Fibroblast of lung (primary cell): ENCODE measurements around the gene FRMD4A. TPM values are rescaled to one million over a fixed set of nuclear protein-coding genes. Genes with fewer than 3 reads are reported as not detected.

Experiments
- DNase-seq, 2 donors: peaks; one replicate each; pipeline versions ENCODE4 v3.0.0 to v3.0.0-alpha.2; 2010; ENCODE audit warnings: low read depth in 2 of 2
- H2AFZ ChIP-seq: 2 replicates; pipeline ENCODE4 v1.5.1; 2012; ENCODE audit warnings: low read length, control low read depth, inconsistent platforms
- H3K27ac ChIP-seq: 2 replicates; pipeline ENCODE4 v1.5.1; 2011; ENCODE audit warnings: low read length, control low read depth; ENCODE audit not compliant: insufficient read depth
- H3K27me3 ChIP-seq: 2 replicates; pipeline ENCODE4 v1.5.1; 2011; ENCODE audit warnings: mild to moderate bottlenecking, low read length; ENCODE audit not compliant: control insufficient read depth, insufficient read depth
- H3K36me3 ChIP-seq: 2 replicates; pipeline ENCODE4 v1.5.1; 2011; ENCODE audit warnings: low read length; ENCODE audit not compliant: control insufficient read depth, insufficient read depth
- H3K4me1 ChIP-seq: 2 replicates; pipeline ENCODE4 v1.5.1; 2011; ENCODE audit warnings: low read length; ENCODE audit not compliant: control insufficient read depth, insufficient read depth; ENCODE audit errors: extremely low read depth
- H3K4me2 ChIP-seq: 2 replicates; pipeline ENCODE4 v1.5.1; 2011; ENCODE audit warnings: low read length, control low read depth; ENCODE audit not compliant: insufficient read depth; ENCODE audit errors: extremely low read depth
- H3K4me3 ChIP-seq, 4 experiments: fragments of 200-600 bp in 1 of 4; sonication (generic) in 1 of 4; replicated peaks in 1 of 4; 2 replicates each; pipeline ENCODE4 v1.5.1; 2011 to 2016; ENCODE audit warnings: low read length in 4 of 4, low read depth in 3 of 4, mild to moderate bottlenecking in 3 of 4, control low read depth in 2 of 4, inconsistent platforms in 1 of 4, mixed read lengths in 1 of 4; ENCODE audit not compliant: insufficient read depth in 1 of 4; ENCODE audit errors: control extremely low read depth in 1 of 4
- H3K79me2 ChIP-seq: 2 replicates; pipeline ENCODE4 v1.5.1; 2012; ENCODE audit warnings: mild to moderate bottlenecking, low read length, inconsistent platforms; ENCODE audit not compliant: control insufficient read depth, insufficient read depth
- H3K9ac ChIP-seq: 2 replicates; pipeline ENCODE4 v1.5.1; 2011; ENCODE audit warnings: mild to moderate bottlenecking, low read length, control low read depth; ENCODE audit not compliant: insufficient read depth
- H3K9me3 ChIP-seq: 2 replicates; pipeline ENCODE4 v1.5.1; 2012; ENCODE audit warnings: low read depth, low read length; ENCODE audit not compliant: control insufficient read depth, insufficient read depth
- H4K20me1 ChIP-seq: 2 replicates; pipeline ENCODE4 v1.5.1; 2011; ENCODE audit warnings: low read length; ENCODE audit not compliant: control insufficient read depth, insufficient read depth; ENCODE audit errors: extremely low read depth
- CTCF ChIP-seq, 2 donors: IDR thresholded peaks in 1 of 2; conservative IDR thresholded peaks in 1 of 2; 1 replicate in 1 of 2; 2 replicates in 1 of 2; pipeline ENCODE4 v1.5.1; 2011 to 2012; ENCODE audit warnings: low read length in 2 of 2, control low read depth in 1 of 2, inconsistent platforms in 1 of 2, low read depth in 1 of 2, mild to moderate bottlenecking in 1 of 2
- EZH2 ChIP-seq: IDR thresholded peaks from 2 replicates; pipeline ENCODE4 v1.5.1; 2012; ENCODE audit warnings: low read length, control low read depth, mild to moderate bottlenecking; ENCODE audit errors: missing control alignments
- polyA plus RNA-seq, 2 donors: library from polyadenylated mRNA; depleted of rRNA in 1 of 2; stranded (reverse) in 1 of 2; unstranded in 1 of 2; fragments of >200 nt; gene quantifications; 2 replicates each; pipeline ENCODE4 v1.2.1, GENCODE V29; 2011 to 2012; ENCODE audit warnings: missing spikeins in 1 of 2
- total RNA-seq: library from RNA; depleted of rRNA; stranded (reverse); fragments of >200 nt; gene quantifications from 2 replicates; pipeline ENCODE4 v1.2.1, GENCODE V29; 2014

The FRMD4A gene
- total and polyA plus RNA-seq, 2 donors (not counting 1 experiment from before 2014, with no cell fraction given), result 26.9 to 63.6 TPM

- no peaks in the 10 kb centered on the region for H3K9me3 ChIP-seq
- H3K4me2 ChIP-seq, result no peak overlapping the region
- no peak overlapping the region for H3K9ac ChIP-seq
- peak overlapping the region; percentile 29 for H3K27ac ChIP-seq
- H4K20me1 ChIP-seq, result no peaks in the 10 kb centered on the region
- H3K27me3 ChIP-seq, result no peaks in the 10 kb centered on the region
- no peaks in the 10 kb centered on the region for H3K79me2 ChIP-seq
- no peak overlapping the region for H3K4me3 ChIP-seq
- H2AFZ ChIP-seq, result no peak overlapping the region
- H3K36me3 ChIP-seq, result no peaks in the 10 kb centered on the region
- H3K4me1 ChIP-seq, result peaks cover 24% of the 10 kb centered on the region
- DNase-seq, result no peak
- no peak for TF ChIP-seq CTCF (conservative IDR thresholded peaks at IDR 0.05 in 1 of 2, IDR thresholded peaks at IDR 0.05 in 1 of 2; ENCODE audit: low read depth in 1 of 2, low read length in 2 of 2)
- no peak for TF ChIP-seq EZH2
These were observed 492.8 kb downstream of the FRMD4A start for GRCh38 chr10:13837966-13838365.

GRCh38 chr10:13834581-13835286, 496.0 kb downstream of the FRMD4A start:
- H3K27ac ChIP-seq, result peak overlapping the region; percentile 11
- no peaks in the 10 kb centered on the region for H3K9me3 ChIP-seq
- no peak overlapping the region for H3K4me3 ChIP-seq
- H3K4me1 ChIP-seq, result peaks cover 17% of the 10 kb centered on the region
- H2AFZ ChIP-seq, result no peak overlapping the region
- H3K27me3 ChIP-seq, result no peaks in the 10 kb centered on the region
- no peak for TF ChIP-seq CTCF (conservative IDR thresholded peaks at IDR 0.05 in 1 of 2, IDR thresholded peaks at IDR 0.05 in 1 of 2; ENCODE audit: low read depth in 1 of 2, low read length in 2 of 2)
- no peak for TF ChIP-seq EZH2
- H4K20me1 ChIP-seq, result no peaks in the 10 kb centered on the region
- H3K4me2 ChIP-seq, result no peak overlapping the region
- no peaks in the 10 kb centered on the region for H3K79me2 ChIP-seq
- no peaks in the 10 kb centered on the region for H3K36me3 ChIP-seq
- no peak overlapping the region for H3K9ac ChIP-seq
- peak; percentile 61 to 72 for DNase-seq

DNA sequence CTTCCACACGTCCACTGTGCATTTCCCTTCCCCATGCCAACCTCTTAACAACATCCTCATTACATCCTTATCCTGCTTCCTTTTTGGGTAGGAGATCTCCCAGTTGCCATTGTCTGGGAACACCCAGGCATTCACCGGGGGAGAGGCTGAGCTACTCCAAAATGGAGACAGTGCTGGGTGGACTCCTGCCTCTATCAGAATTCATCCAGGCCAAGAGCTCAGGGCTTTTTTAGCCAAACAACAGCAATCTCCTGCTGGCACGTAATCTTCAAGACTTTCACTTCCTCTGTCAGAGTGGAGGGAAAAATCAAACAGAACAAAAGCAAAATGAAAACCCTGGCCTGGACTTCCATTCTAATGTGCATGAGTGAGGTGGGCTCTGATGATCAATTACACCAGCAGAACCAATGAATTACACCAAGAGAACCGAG, 499.0 kb downstream of the FRMD4A start:
- TF ChIP-seq EZH2 (no peak), CTCF (conservative IDR thresholded peaks at IDR 0.05 in 1 of 2, IDR thresholded peaks at IDR 0.05 in 1 of 2; ENCODE audit: low read depth in 1 of 2, low read length in 2 of 2) (no peak)
- DNase-seq, result peak in 1 of 2 donors; percentile 21
- H3K4me1 ChIP-seq, result peaks cover 10% of the 10 kb centered on the region
- no peaks in the 10 kb centered on the region for H4K20me1 ChIP-seq
- no peak overlapping the region for H3K4me3 ChIP-seq
- no peak overlapping the region for H3K9ac ChIP-seq
- H3K4me2 ChIP-seq, result no peak overlapping the region
- no peaks in the 10 kb centered on the region for H3K27me3 ChIP-seq
- H3K9me3 ChIP-seq, result no peaks in the 10 kb centered on the region
- H2AFZ ChIP-seq, result peak overlapping the region; percentile 36
- H3K79me2 ChIP-seq, result no peaks in the 10 kb centered on the region
- no peak overlapping the region for H3K27ac ChIP-seq
- no peaks in the 10 kb centered on the region for H3K36me3 ChIP-seq
